Measurements from ENCODE around the gene BCLAF1.
"Not testable (repeated sequence)": the region's sequence is repeated elsewhere in the genome, so short reads cannot be mapped to it uniquely, and the experiment has no call there.

Gene BCLAF1

DNA sequence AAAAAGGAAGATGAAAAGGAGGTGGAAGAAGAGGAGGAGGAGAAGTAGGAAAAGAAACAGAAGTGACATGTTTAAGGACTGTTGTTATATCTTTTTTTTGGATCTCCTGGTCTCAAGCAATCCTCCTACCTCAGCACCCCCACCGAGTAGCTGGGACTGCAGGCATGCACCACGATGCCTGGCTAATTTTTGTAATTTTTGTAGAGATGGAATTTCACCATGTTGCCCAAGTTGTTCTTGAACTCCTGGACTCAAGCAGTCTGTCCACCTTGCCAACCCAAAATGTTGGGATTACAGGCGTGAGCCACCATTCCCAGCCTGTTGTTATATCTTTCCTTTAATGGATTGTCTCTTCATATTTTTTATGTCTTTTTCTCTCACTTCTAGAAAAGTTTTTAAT lies 19.5 kb upstream of the BCLAF1 start:
- H3K4me3 ChIP-seq (IDR thresholded peaks at IDR 0.05; ENCODE audit: insufficient read depth, low read depth, low read length): no peak overlapping the region
- H3K27ac ChIP-seq: no peak overlapping the region
- no peaks in the 10 kb centered on the region for H3K36me3 ChIP-seq (ENCODE audit: insufficient read depth)
- no peaks in the 10 kb centered on the region for H3K27me3 ChIP-seq (ENCODE audit: insufficient read depth, low read depth)
- no peak overlapping the region for H2AFZ ChIP-seq (ENCODE audit: low read depth)
- TF ChIP-seq, protein P1, sequence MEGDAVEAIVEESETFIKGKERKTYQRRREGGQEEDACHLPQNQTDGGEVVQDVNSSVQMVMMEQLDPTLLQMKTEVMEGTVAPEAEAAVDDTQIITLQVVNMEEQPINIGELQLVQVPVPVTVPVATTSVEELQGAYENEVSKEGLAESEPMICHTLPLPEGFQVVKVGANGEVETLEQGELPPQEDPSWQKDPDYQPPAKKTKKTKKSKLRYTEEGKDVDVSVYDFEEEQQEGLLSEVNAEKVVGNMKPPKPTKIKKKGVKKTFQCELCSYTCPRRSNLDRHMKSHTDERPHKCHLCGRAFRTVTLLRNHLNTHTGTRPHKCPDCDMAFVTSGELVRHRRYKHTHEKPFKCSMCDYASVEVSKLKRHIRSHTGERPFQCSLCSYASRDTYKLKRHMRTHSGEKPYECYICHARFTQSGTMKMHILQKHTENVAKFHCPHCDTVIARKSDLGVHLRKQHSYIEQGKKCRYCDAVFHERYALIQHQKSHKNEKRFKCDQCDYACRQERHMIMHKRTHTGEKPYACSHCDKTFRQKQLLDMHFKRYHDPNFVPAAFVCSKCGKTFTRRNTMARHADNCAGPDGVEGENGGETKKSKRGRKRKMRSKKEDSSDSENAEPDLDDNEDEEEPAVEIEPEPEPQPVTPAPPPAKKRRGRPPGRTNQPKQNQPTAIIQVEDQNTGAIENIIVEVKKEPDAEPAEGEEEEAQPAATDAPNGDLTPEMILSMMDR (conservative IDR thresholded peaks at IDR 0.05; ENCODE audit: low read depth, low read length): no peak
- H4K20me1 ChIP-seq (ENCODE audit: insufficient read depth): no peaks in the 10 kb centered on the region
- H3K79me2 ChIP-seq (ENCODE audit: insufficient read depth, low read depth): no peaks in the 10 kb centered on the region
- H3K4me2 ChIP-seq: no peak overlapping the region
- H3K9ac ChIP-seq: no peak overlapping the region
- no peaks in the 10 kb centered on the region for H3K4me1 ChIP-seq (ENCODE audit: low read depth, poor library complexity, severe bottlenecking)

GRCh38 chr6:136308469-136308868 lies 18.8 kb upstream of the BCLAF1 start:
- not testable (repeated sequence) for H3K4me2 ChIP-seq; H4K20me1 ChIP-seq (ENCODE audit: insufficient read depth); H3K4me1 ChIP-seq (ENCODE audit: low read depth, poor library complexity, severe bottlenecking); H3K36me3 ChIP-seq (ENCODE audit: insufficient read depth); H3K4me3 ChIP-seq (IDR thresholded peaks at IDR 0.05; ENCODE audit: insufficient read depth, low read depth, low read length); H3K9ac ChIP-seq; H3K27me3 ChIP-seq (ENCODE audit: insufficient read depth, low read depth); H3K79me2 ChIP-seq (ENCODE audit: insufficient read depth, low read depth); H2AFZ ChIP-seq (ENCODE audit: low read depth); H3K27ac ChIP-seq

GRCh38 chr6:136307351-136307750 lies 17.7 kb upstream of the BCLAF1 start:
- no peak overlapping the region for H3K4me3 ChIP-seq (IDR thresholded peaks at IDR 0.05; ENCODE audit: insufficient read depth, low read depth, low read length)
- H4K20me1 ChIP-seq (ENCODE audit: insufficient read depth): no peaks in the 10 kb centered on the region
- H3K27ac ChIP-seq: no peak overlapping the region
- H3K4me1 ChIP-seq (ENCODE audit: low read depth, poor library complexity, severe bottlenecking): no peaks in the 10 kb centered on the region
- no peak overlapping the region for H3K9ac ChIP-seq
- H3K4me2 ChIP-seq: no peak overlapping the region
- no peaks in the 10 kb centered on the region for H3K36me3 ChIP-seq (ENCODE audit: insufficient read depth)
- no peak overlapping the region for H2AFZ ChIP-seq (ENCODE audit: low read depth)
- H3K27me3 ChIP-seq (ENCODE audit: insufficient read depth, low read depth): no peaks in the 10 kb centered on the region
- no peaks in the 10 kb centered on the region for H3K79me2 ChIP-seq (ENCODE audit: insufficient read depth, low read depth)
- TF ChIP-seq, protein P1 (conservative IDR thresholded peaks at IDR 0.05; ENCODE audit: low read depth, low read length): no peak

- Histone ChIP-seq H3K27ac (no peak overlapping the region), H3K4me2 (no peak overlapping the region), H2AFZ (ENCODE audit: low read depth) (no peak overlapping the region), H3K79me2 (ENCODE audit: insufficient read depth, low read depth) (no peaks in the 10 kb centered on the region), H3K36me3 (ENCODE audit: insufficient read depth) (no peaks in the 10 kb centered on the region), H3K4me1 (ENCODE audit: low read depth, poor library complexity, severe bottlenecking) (no peaks in the 10 kb centered on the region), H4K20me1 (ENCODE audit: insufficient read depth) (no peaks in the 10 kb centered on the region), H3K9ac (no peak overlapping the region), H3K27me3 (ENCODE audit: insufficient read depth, low read depth) (no peaks in the 10 kb centered on the region), H3K4me3 (IDR thresholded peaks at IDR 0.05; ENCODE audit: insufficient read depth, low read depth, low read length) (no peak overlapping the region)
- TF ChIP-seq, protein P1 (conservative IDR thresholded peaks at IDR 0.05; ENCODE audit: low read depth, low read length): no peak
Measured at GRCh38 chr6:136306466-136306865, 16.8 kb upstream of the BCLAF1 start.

DNA sequence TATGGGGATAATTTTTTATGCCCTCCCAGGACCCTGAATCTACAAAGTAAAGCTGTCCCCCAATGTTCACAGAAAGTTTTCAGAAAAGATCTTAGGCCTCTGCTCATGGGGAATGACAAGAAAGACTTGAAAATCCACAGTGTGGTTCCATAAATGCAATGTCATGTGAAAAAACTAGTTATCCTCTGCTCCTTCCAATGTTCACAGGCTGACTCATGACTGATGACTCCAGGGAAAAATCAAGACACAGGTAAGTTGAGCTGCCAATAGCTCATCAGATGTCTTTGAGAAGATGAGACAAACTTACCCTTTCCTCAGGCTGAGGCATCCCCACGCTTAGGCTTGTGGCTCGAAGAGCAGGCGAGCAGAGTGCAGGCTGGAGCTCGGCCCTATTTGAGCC lies 14.8 kb upstream of the BCLAF1 start:
- H4K20me1 ChIP-seq (ENCODE audit: insufficient read depth): no peaks in the 10 kb centered on the region
- no peak overlapping the region for H3K4me2 ChIP-seq
- TF ChIP-seq, protein P1 (conservative IDR thresholded peaks at IDR 0.05; ENCODE audit: low read depth, low read length): no peak

More for the DNA sequence above, 14.8 kb upstream of the BCLAF1 start:
- H3K27me3 ChIP-seq (ENCODE audit: insufficient read depth, low read depth): no peaks in the 10 kb centered on the region
- H2AFZ ChIP-seq (ENCODE audit: low read depth): no peak overlapping the region
- no peaks in the 10 kb centered on the region for H3K36me3 ChIP-seq (ENCODE audit: insufficient read depth)
- no peak overlapping the region for H3K4me3 ChIP-seq (IDR thresholded peaks at IDR 0.05; ENCODE audit: insufficient read depth, low read depth, low read length)
- H3K9ac ChIP-seq: no peak overlapping the region
- H3K4me1 ChIP-seq (ENCODE audit: low read depth, poor library complexity, severe bottlenecking): no peaks in the 10 kb centered on the region
- H3K27ac ChIP-seq: no peak overlapping the region
- H3K79me2 ChIP-seq (ENCODE audit: insufficient read depth, low read depth): no peaks in the 10 kb centered on the region
